IMR-90 (cell line): ENCODE measurements around the gene NPAS1. TPM values are rescaled to one million over a fixed set of nuclear protein-coding genes. Genes with fewer than 3 reads are reported as not detected.

Experiments used
- ATAC-seq: fragments of 200-7000 bp; cut with Tn5 transposase; 2 replicates; pipeline ENCODE4 v1.9.1; 2020; ENCODE audit warnings: low read depth, mild to moderate bottlenecking, moderate library complexity
- BruUV-seq: library from RNA; stranded (reverse); fragments of 400-500 nt; replicated peaks from 2 replicates; lab custom pipeline; 2021; lab: Mats Ljungman, UMichigan
- CTCF ChIA-PET: fragments of 300-600 bp; formaldehyde crosslinking; extraction: SDS; loops from one replicate; lab custom pipeline; 2021; ENCODE audit warnings: antibody characterized with exemption; lab: Yijun Ruan, JAX
- POLR2A ChIA-PET: fragments of 300-600 bp; sonication (Branson Sonifier 250); formaldehyde crosslinking; loops from one replicate; lab custom pipeline; 2022; ENCODE audit warnings: antibody characterized with exemption; ENCODE audit not compliant: unreplicated experiment; lab: Charles Lee
- DNase-seq: peaks from one replicate; pipeline ENCODE4 v3.0.0; 2013
- H2AFZ ChIP-seq: replicated peaks from 2 replicates; pipeline ENCODE3; 2013; ENCODE audit warnings: low read length, mild to moderate bottlenecking; ENCODE audit not compliant: poor library complexity
- H2AK5ac ChIP-seq: 2 replicates; pipeline ENCODE4 v1.6.1; 2013; ENCODE audit warnings: low read depth, low read length, inconsistent platforms
- H2AK9ac ChIP-seq: replicated peaks from 2 replicates; pipeline ENCODE3; 2013; ENCODE audit warnings: mild to moderate bottlenecking, low read depth, low read length, moderate library complexity; ENCODE audit not compliant: poor library complexity
- H2BK120ac ChIP-seq: 2 replicates; pipeline ENCODE4 v1.6.1; 2013; ENCODE audit warnings: low read depth, low read length, inconsistent platforms
- H2BK15ac ChIP-seq: 3 replicates; pipeline ENCODE4 v1.6.1; 2013; ENCODE audit warnings: low read depth, low read length, inconsistent platforms
- H2BK20ac ChIP-seq: 2 replicates; pipeline ENCODE4 v1.6.1; 2013; ENCODE audit warnings: low read depth, mild to moderate bottlenecking, inconsistent platforms, low read length, moderate library complexity
- H2BK5ac ChIP-seq: 2 replicates; pipeline ENCODE4 v1.6.1; 2013; ENCODE audit warnings: mild to moderate bottlenecking, low read depth, low read length, inconsistent platforms; ENCODE audit not compliant: poor library complexity, severe bottlenecking
- H3K14ac ChIP-seq: replicated peaks from 2 replicates; pipeline ENCODE4 v1.6.1; 2013; ENCODE audit warnings: low read depth, low read length, inconsistent platforms
- H3K18ac ChIP-seq: 2 replicates; pipeline ENCODE4 v1.6.1; 2013; ENCODE audit warnings: low read depth, low read length, control low read depth
- H3K23ac ChIP-seq: 2 replicates; pipeline ENCODE4 v1.6.1; 2013; ENCODE audit warnings: low read depth, low read length, inconsistent platforms
- H3K27ac ChIP-seq: 2 replicates; pipeline ENCODE4 v1.5.1; 2013; ENCODE audit warnings: mild to moderate bottlenecking, control low read depth, low read length; ENCODE audit not compliant: insufficient read depth
- H3K27me3 ChIP-seq: 2 replicates; pipeline ENCODE4 v1.6.1; 2013; ENCODE audit warnings: low read length; ENCODE audit not compliant: control insufficient read depth, insufficient read depth
- H3K36me3 ChIP-seq: 2 replicates; pipeline ENCODE4 v1.6.1; 2013; ENCODE audit warnings: low read length, mixed read lengths; ENCODE audit not compliant: control insufficient read depth, insufficient read depth
- H3K4ac ChIP-seq: 2 replicates; pipeline ENCODE4 v1.6.1; 2013; ENCODE audit warnings: low read depth, low read length, inconsistent platforms
- H3K4me1 ChIP-seq: 2 replicates; pipeline ENCODE4 v1.6.1; 2013; ENCODE audit warnings: low read length, mixed read lengths; ENCODE audit not compliant: control insufficient read depth, insufficient read depth
- H3K4me2 ChIP-seq: 2 replicates; pipeline ENCODE4 v1.6.1; 2013; ENCODE audit warnings: low read depth, mild to moderate bottlenecking, control low read depth, low read length, moderate library complexity
- H3K4me3 ChIP-seq: 2 replicates; pipeline ENCODE4 v1.5.1; 2013; ENCODE audit warnings: low read depth, mild to moderate bottlenecking, control low read depth, low read length, moderate library complexity; ENCODE audit not compliant: insufficient read depth
- H3K56ac ChIP-seq: 2 replicates; pipeline ENCODE4 v1.6.1; 2013; ENCODE audit warnings: low read length, inconsistent platforms; ENCODE audit not compliant: insufficient read depth; ENCODE audit errors: extremely low read depth
- H3K79me1 ChIP-seq, 2 experiments: 2 replicates each; pipeline ENCODE4 v1.6.1; 2013; ENCODE audit warnings: low read length in 2 of 2, inconsistent platforms in 1 of 2, low read depth in 1 of 2
- H3K9ac ChIP-seq: 2 replicates; pipeline ENCODE4 v1.6.1; 2013; ENCODE audit warnings: low read depth, low read length, control low read depth
- H3K9me1 ChIP-seq: 2 replicates; pipeline ENCODE4 v1.6.1; 2013; ENCODE audit warnings: low read length, inconsistent platforms; ENCODE audit not compliant: insufficient read depth
- H3K9me3 ChIP-seq: 2 replicates; pipeline ENCODE4 v1.6.1; 2013; ENCODE audit warnings: low read length; ENCODE audit not compliant: control insufficient read depth, insufficient read depth
- H4K20me1 ChIP-seq: 2 replicates; pipeline ENCODE4 v1.6.1; 2013; ENCODE audit warnings: low read length, inconsistent platforms; ENCODE audit not compliant: insufficient read depth
- H4K5ac ChIP-seq: 2 replicates; pipeline ENCODE4 v1.6.1; 2013; ENCODE audit warnings: mild to moderate bottlenecking, low read depth, low read length, control low read depth
- H4K8ac ChIP-seq, 2 experiments: 2 replicates each; pipeline ENCODE4 v1.6.1; 2013; ENCODE audit warnings: low read depth in 2 of 2, low read length in 2 of 2, control low read depth in 1 of 2, inconsistent platforms in 1 of 2
- H4K91ac ChIP-seq: 2 replicates; pipeline ENCODE4 v1.6.1; 2013; ENCODE audit warnings: low read depth, low read length, inconsistent platforms; ENCODE audit not compliant: insufficient read depth
- BHLHE40 ChIP-seq: fragments of 150-350 bp; IDR thresholded peaks from 2 replicates; pipeline ENCODE4 v1.6.1; 2016; ENCODE audit warnings: mild to moderate bottlenecking, low read depth, low read length
- CEBPB ChIP-seq: IDR thresholded peaks from 2 replicates; pipeline ENCODE4 v1.6.1; 2012; ENCODE audit warnings: low read depth, low read length, improper control_type of control experiment
- FOS ChIP-seq: fragments of 150-350 bp; IDR thresholded peaks from 2 replicates; pipeline ENCODE4 v1.6.1; 2016; ENCODE audit warnings: low read depth, low read length
- MAFK ChIP-seq: IDR thresholded peaks from 2 replicates; pipeline ENCODE4 v1.6.1; 2012; ENCODE audit warnings: low read depth, low read length, improper control_type of control experiment
- MXI1 ChIP-seq: IDR thresholded peaks from 2 replicates; pipeline ENCODE4 v1.6.1; 2012; ENCODE audit warnings: low read depth, mild to moderate bottlenecking, low read length, moderate library complexity, borderline replicate concordance
- NFE2L2 ChIP-seq: fragments of 150-350 bp; IDR thresholded peaks from 2 replicates; pipeline ENCODE4 v1.6.1; 2016; ENCODE audit warnings: low read depth, mild to moderate bottlenecking, low read length
- RAD21 ChIP-seq: IDR thresholded peaks from 2 replicates; pipeline ENCODE4 v1.6.1; 2012; ENCODE audit warnings: low read length, improper control_type of control experiment
- RCOR1 ChIP-seq: IDR thresholded peaks from 2 replicates; pipeline ENCODE4 v1.6.1; 2012; ENCODE audit warnings: mild to moderate bottlenecking, low read length, improper control_type of control experiment; ENCODE audit not compliant: insufficient replicate concordance
- SMC3 ChIP-seq: fragments of 150-350 bp; IDR thresholded peaks from 2 replicates; pipeline ENCODE4 v1.6.1; 2016; ENCODE audit warnings: low read depth, mild to moderate bottlenecking, antibody characterized with exemption, low read length, moderate library complexity
- WGBS, 2 experiments: methylation state at CpG; one replicate each; pipeline versions ENCODE4 v1.1.5 to v1.1.7; 2013; ENCODE audit warnings: missing lambda C conversion rate in 2 of 2; ENCODE audit not compliant: insufficient read length in 1 of 2; ENCODE audit errors: extremely low coverage in 2 of 2; 5-methylcytosine and 5-hydroxymethylcytosine counted together
- dilution Hi-C: fragments of 300-500 bp; cut with HindIII; formaldehyde crosslinking; loops from one replicate; pipeline ENCODE4 v1.14.3; 2018; ENCODE audit warnings: low sequenced_read_pairs; ENCODE audit not compliant: unreplicated experiment
- in situ Hi-C: fragments of 300-500 bp; cut with MboI; formaldehyde crosslinking; loops from 3 replicates; pipeline ENCODE4 v1.14.3; 2019; ENCODE audit warnings: low sequenced_read_pairs, inconsistent platforms, mixed read lengths
- intact Hi-C: fragments of 100-400 bp; cut with micrococcal nuclease; formaldehyde crosslinking; loops from 2 replicates; pipeline ENCODE4 v1.10.0; 2022
- polyA plus RNA-seq, 3 experiments: library from polyadenylated mRNA; depleted of rRNA; stranded (reverse); fragments of >200 nt; gene quantifications; 2 replicates each; pipeline ENCODE4 v1.2.3, GENCODE V29; 2012; ENCODE audit warnings: low replicate concordance in 1 of 3
- total RNA-seq: library from RNA; depleted of rRNA; stranded (reverse); fragments of >200 nt; gene quantifications from 2 replicates; pipeline ENCODE4 v1.2.3, GENCODE V29; 2012
- TF ChIP-seq, protein P1 (sequence below): fragments of 150-350 bp; IDR thresholded peaks from 2 replicates; pipeline ENCODE4 v1.6.1; 2016; ENCODE audit warnings: low read depth, mild to moderate bottlenecking, low read length, moderate library complexity, borderline replicate concordance

NPAS1 gene
- total and polyA plus RNA-seq, 2 of the 4 experiments (the other 2 are of a cell fraction), result 0.36 to 5.7 TPM

DNA sequence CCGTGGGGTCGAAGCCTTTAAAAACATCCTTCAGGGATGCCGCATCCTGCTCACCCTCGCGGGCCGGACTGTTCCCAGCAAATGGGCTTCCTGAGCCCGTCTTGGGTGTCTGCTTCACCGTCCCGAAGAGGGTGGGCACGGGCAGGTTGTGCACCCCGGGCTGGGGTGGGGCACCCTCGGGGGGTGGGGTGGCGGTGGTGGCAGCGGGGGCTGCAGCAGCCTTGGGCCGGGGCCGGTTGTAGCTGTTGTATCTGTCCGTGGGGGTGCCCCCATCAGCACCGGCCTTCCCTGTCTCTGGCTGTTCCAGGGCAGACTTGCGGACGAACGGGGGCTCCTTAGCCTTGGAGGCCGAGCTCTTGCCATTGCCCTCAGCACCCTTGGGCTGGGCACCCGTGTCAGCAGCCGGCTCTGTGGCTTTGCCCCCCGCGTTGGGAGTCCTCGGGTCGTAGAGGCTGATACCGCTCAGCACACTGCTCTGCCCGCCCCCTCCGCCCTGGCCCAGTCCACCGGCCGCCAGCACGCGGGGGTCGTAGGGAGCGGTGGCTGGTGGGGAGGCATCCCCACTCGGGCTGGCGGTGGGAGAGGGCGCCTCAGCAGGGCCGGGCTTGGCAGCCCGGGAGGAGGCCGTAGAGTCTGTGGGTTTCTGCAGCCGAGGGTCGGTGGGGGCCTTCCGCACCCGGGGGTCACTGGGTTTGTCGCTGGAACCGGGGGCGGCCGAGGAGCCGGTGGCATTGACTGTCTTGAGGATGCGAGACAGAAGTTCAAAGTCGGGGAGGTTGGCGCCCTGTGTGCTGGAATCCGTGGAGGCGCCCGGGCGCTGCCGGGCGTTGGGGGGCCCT is 47.0 kb downstream of the NPAS1 start:
- TF ChIP-seq RAD21 (no peak), RCOR1 (no peak), NFE2L2 (no peak), BHLHE40 (no peak), CEBPB (no peak), FOS (no peak), MAFK (no peak), SMC3 (no peak), MXI1 (no peak)
- TF ChIP-seq, protein P1, sequence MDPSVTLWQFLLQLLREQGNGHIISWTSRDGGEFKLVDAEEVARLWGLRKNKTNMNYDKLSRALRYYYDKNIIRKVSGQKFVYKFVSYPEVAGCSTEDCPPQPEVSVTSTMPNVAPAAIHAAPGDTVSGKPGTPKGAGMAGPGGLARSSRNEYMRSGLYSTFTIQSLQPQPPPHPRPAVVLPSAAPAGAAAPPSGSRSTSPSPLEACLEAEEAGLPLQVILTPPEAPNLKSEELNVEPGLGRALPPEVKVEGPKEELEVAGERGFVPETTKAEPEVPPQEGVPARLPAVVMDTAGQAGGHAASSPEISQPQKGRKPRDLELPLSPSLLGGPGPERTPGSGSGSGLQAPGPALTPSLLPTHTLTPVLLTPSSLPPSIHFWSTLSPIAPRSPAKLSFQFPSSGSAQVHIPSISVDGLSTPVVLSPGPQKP, result no peak
- no peak overlapping the region for H2BK5ac ChIP-seq
- H2AFZ ChIP-seq, result no peak overlapping the region
- in situ Hi-C loops (no loop called here), intact Hi-C loops (no loop called here), dilution Hi-C loops (no loop called here)
- no peak overlapping the region for H3K4ac ChIP-seq
- ATAC-seq, result no peak
- no peak overlapping the region for H2BK120ac ChIP-seq
- peaks cover 12% of the 10 kb centered on the region for H4K20me1 ChIP-seq
- H4K5ac ChIP-seq, result no peak overlapping the region
- H3K4me2 ChIP-seq, result no peak overlapping the region
- H3K4me3 ChIP-seq, result no peak overlapping the region
- H3K9me1 ChIP-seq, result peaks cover 7% of the 10 kb centered on the region; the same call in 1 of the 2 replicates
- no peak overlapping the region for H3K56ac ChIP-seq
- ChIA-PET POLR2A (no interaction called here), CTCF (no interaction called here)
- no peak overlapping the region for H3K9ac ChIP-seq
- H3K27ac ChIP-seq, result no peak overlapping the region
- no peak overlapping the region for H3K23ac ChIP-seq
- H3K14ac ChIP-seq, result no peak overlapping the region
- no peak overlapping the region for H2BK15ac ChIP-seq
- no peaks in the 10 kb centered on the region for H3K27me3 ChIP-seq
- WGBS, 2 experiments, result 94% methylated on average over 34 of the region's 61 CpGs; no CpG with 5 or more reads in 1 of the 2 experiments
- H3K9me3 ChIP-seq, result no peaks in the 10 kb centered on the region
- no TSS peak for BruUV-seq
- H2BK20ac ChIP-seq, result no peak overlapping the region
- no peak overlapping the region for H2AK5ac ChIP-seq
- peaks cover 61% of the 10 kb centered on the region for H3K36me3 ChIP-seq
- peaks cover 4 to 43% of the 10 kb centered on the region in 2 experiments; a peak in 3 of 4 replicates for H3K79me1 ChIP-seq
- H2AK9ac ChIP-seq, result peak overlapping the region; percentile 42
- no peak overlapping the region for H4K8ac ChIP-seq
- no peak overlapping the region for H4K91ac ChIP-seq
- DNase-seq, result no peak
- H3K18ac ChIP-seq, result no peak overlapping the region
- H3K4me1 ChIP-seq, result no peaks in the 10 kb centered on the region
